GM23338 (cell line): ENCODE results near the gene LRBA. TPM values are rescaled to one million over a fixed set of nuclear protein-coding genes. Genes with fewer than 3 reads are reported as not detected.

Source experiments
- ATAC-seq: fragments of 200-7000 bp; cut with Tn5 transposase; 3 replicates; pipeline ENCODE4 v1.9.1; 2020
- DNase-seq: peaks from one replicate; pipeline ENCODE4 v3.0.0-alpha.2; 2015; ENCODE audit warnings: low spot score
- H2AFZ ChIP-seq: fragments of 200-600 bp; sonication (generic); 2 replicates; pipeline ENCODE4 v1.8.0; 2016; ENCODE audit warnings: antibody characterized with exemption, mild to moderate bottlenecking, moderate library complexity
- H3F3A ChIP-seq: fragments of 200-600 bp; sonication (generic); replicated peaks from 2 replicates; pipeline ENCODE4 v1.8.0; 2017; ENCODE audit warnings: antibody characterized with exemption, mixed run types, low read depth
- H3K27ac ChIP-seq: fragments of 200-600 bp; sonication (generic); 2 replicates; pipeline ENCODE4 v1.6.1; 2016; ENCODE audit warnings: low read depth
- H3K27me3 ChIP-seq: fragments of 200-600 bp; sonication (generic); 2 replicates; pipeline ENCODE4 v1.8.0; 2016; ENCODE audit warnings: mild to moderate bottlenecking, mixed run types, moderate library complexity; ENCODE audit not compliant: insufficient read depth
- H3K36me3 ChIP-seq: fragments of 200-600 bp; sonication (generic); 2 replicates; pipeline ENCODE4 v1.8.0; 2016; ENCODE audit warnings: mild to moderate bottlenecking; ENCODE audit not compliant: insufficient read depth
- H3K4me1 ChIP-seq: fragments of 200-600 bp; sonication (generic); 2 replicates; pipeline ENCODE4 v1.8.0; 2016; ENCODE audit warnings: mild to moderate bottlenecking, moderate library complexity; ENCODE audit not compliant: insufficient read depth
- H3K4me2 ChIP-seq: fragments of 200-600 bp; sonication (generic); 2 replicates; pipeline ENCODE4 v1.7.1; 2017; ENCODE audit warnings: mixed run types
- H3K4me3 ChIP-seq: fragments of 200-600 bp; sonication (generic); 2 replicates; pipeline ENCODE4 v1.6.1; 2016; ENCODE audit warnings: mixed run types
- H3K79me2 ChIP-seq: fragments of 200-600 bp; sonication (generic); replicated peaks from 2 replicates; pipeline ENCODE4 v1.8.0; 2017; ENCODE audit warnings: mild to moderate bottlenecking; ENCODE audit not compliant: insufficient read depth
- H3K9me2 ChIP-seq: fragments of 200-600 bp; sonication (generic); 2 replicates; pipeline ENCODE4 v1.8.0; 2017; ENCODE audit not compliant: insufficient read depth
- H4K20me1 ChIP-seq: fragments of 200-600 bp; sonication (generic); replicated peaks from 2 replicates; pipeline ENCODE4 v1.8.0; 2017; ENCODE audit warnings: mild to moderate bottlenecking; ENCODE audit not compliant: insufficient read depth
- H3K27ac Mint-ChIP-seq: 2 replicates; pipeline ENCODE4 v1.8.0; 2020; ENCODE audit warnings: inconsistent platforms, mild to moderate bottlenecking, moderate library complexity, mixed read lengths
- H3K27me3 Mint-ChIP-seq: 3 replicates; pipeline ENCODE4 v1.8.0; 2022; ENCODE audit warnings: low read depth, mild to moderate bottlenecking, moderate library complexity, mixed read lengths, inconsistent platforms; ENCODE audit not compliant: insufficient read depth, poor library complexity
- H3K36me3 Mint-ChIP-seq: 3 replicates; pipeline ENCODE4 v1.8.0; 2021; ENCODE audit warnings: low read depth, mild to moderate bottlenecking, inconsistent platforms, moderate library complexity, mixed read lengths
- H3K4me1 Mint-ChIP-seq: 3 replicates; pipeline ENCODE4 v1.8.0; 2020; ENCODE audit warnings: mild to moderate bottlenecking, inconsistent platforms, mixed read lengths
- H3K4me3 Mint-ChIP-seq: 3 replicates; pipeline ENCODE4 v1.8.0; 2021; ENCODE audit warnings: moderate library complexity, mild to moderate bottlenecking, inconsistent platforms, mixed read lengths
- H3K9me3 Mint-ChIP-seq: 3 replicates; pipeline ENCODE4 v1.8.0; 2020; ENCODE audit warnings: moderate library complexity, mild to moderate bottlenecking, inconsistent platforms, mixed read lengths
- CREB1 ChIP-seq: fragments of 250-450 bp; sonication (Bioruptor Pico); IDR thresholded peaks from 2 replicates; pipeline ENCODE4 v1.5.0; 2020; ENCODE audit warnings: low read depth, mild to moderate bottlenecking, moderate library complexity
- JUNB ChIP-seq: IDR thresholded peaks from one replicate; pipeline ENCODE4 v1.6.1; 2016; ENCODE audit warnings: antibody characterized with exemption; ENCODE audit not compliant: unreplicated experiment
- NANOG ChIP-seq: IDR thresholded peaks from 2 replicates; pipeline ENCODE4 v1.6.1; 2016; ENCODE audit warnings: antibody characterized with exemption, borderline replicate concordance
- POLR2AphosphoS5 ChIP-seq: IDR thresholded peaks from 2 replicates; pipeline ENCODE4 v1.6.1; 2016; ENCODE audit warnings: antibody characterized with exemption, low read depth
- ZNF114 ChIP-seq: fragments of 250-450 bp; sonication (Bioruptor Pico); IDR thresholded peaks from 2 replicates; pipeline ENCODE4 v1.5.0; 2020; ENCODE audit warnings: mild to moderate bottlenecking, moderate library complexity
- ZNF331 ChIP-seq: fragments of 250-450 bp; sonication (Bioruptor Pico); IDR thresholded peaks from 2 replicates; pipeline ENCODE4 v1.5.0; 2020; ENCODE audit warnings: low read depth, mild to moderate bottlenecking, moderate library complexity
- ZNF462 ChIP-seq: fragments of 250-450 bp; sonication (Bioruptor Pico); IDR thresholded peaks from 2 replicates; pipeline ENCODE4 v1.5.0; 2020; ENCODE audit warnings: mild to moderate bottlenecking, moderate library complexity
- polyA plus RNA-seq: library from polyadenylated mRNA; unstranded; fragments of >200 nt; fragmentation: Nextera tagmentation; extraction: Ambion mirVana; gene quantifications from 2 replicates; pipeline ENCODE4 v1.2.1, GENCODE V29; 2016
- total RNA-seq: library from RNA; depleted of rRNA; stranded (reverse); fragments of >200 nt; shearing (Covaris generic); gene quantifications from 2 replicates; pipeline ENCODE4 v1.2.3, GENCODE V29; 2014
- TF ChIP-seq, protein P1 (sequence below), 2 experiments: fragments of 200-600 bp in 1 of 2; sonication (generic) in 1 of 2; conservative IDR thresholded peaks; 2 replicates each; pipeline versions ENCODE4 v1.5.1 to v1.6.1; 2016 to 2017; ENCODE audit warnings: antibody characterized with exemption in 2 of 2, low read depth in 2 of 2, mild to moderate bottlenecking in 2 of 2, moderate library complexity in 1 of 2
- TF ChIP-seq, protein P2 (sequence below): IDR thresholded peaks from one replicate; pipeline ENCODE4 v1.6.1; 2018; ENCODE audit warnings: antibody characterized with exemption; ENCODE audit not compliant: unreplicated experiment

The LRBA gene
- total and polyA plus RNA-seq, 2 experiments from 2014 or later: 23.3 to 126 TPM

DNA sequence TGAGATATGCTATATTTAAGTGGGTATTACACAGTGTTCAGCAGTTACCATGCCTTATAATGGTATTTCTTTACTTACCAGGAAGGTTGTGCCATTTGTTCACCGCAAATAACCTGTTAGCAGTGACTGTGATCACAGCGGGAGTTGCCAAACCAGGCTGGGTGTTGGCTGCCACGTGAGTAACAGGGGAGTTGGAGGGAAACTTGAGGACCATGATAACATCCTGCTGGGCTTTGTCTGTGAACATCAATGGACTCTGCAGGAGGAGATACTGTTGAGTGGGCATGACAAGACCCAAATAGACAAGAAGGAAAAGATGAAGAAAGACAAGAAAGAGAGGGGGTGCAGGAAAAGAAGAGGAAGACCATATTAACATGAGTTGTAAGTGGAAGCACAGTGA, 694.0 kb downstream of the LRBA start (continued):
- TF ChIP-seq, protein P1, sequence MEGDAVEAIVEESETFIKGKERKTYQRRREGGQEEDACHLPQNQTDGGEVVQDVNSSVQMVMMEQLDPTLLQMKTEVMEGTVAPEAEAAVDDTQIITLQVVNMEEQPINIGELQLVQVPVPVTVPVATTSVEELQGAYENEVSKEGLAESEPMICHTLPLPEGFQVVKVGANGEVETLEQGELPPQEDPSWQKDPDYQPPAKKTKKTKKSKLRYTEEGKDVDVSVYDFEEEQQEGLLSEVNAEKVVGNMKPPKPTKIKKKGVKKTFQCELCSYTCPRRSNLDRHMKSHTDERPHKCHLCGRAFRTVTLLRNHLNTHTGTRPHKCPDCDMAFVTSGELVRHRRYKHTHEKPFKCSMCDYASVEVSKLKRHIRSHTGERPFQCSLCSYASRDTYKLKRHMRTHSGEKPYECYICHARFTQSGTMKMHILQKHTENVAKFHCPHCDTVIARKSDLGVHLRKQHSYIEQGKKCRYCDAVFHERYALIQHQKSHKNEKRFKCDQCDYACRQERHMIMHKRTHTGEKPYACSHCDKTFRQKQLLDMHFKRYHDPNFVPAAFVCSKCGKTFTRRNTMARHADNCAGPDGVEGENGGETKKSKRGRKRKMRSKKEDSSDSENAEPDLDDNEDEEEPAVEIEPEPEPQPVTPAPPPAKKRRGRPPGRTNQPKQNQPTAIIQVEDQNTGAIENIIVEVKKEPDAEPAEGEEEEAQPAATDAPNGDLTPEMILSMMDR (conservative IDR thresholded peaks at IDR 0.05; ENCODE audit: low read depth in 2 of 2): no peak
- TF ChIP-seq NANOG: no peak
- TF ChIP-seq ZNF114: no peak
- no peak for TF ChIP-seq POLR2AphosphoS5
- TF ChIP-seq CREB1 (CRISPR knock-in tag): no peak
- no peak for TF ChIP-seq ZNF331 (CRISPR knock-in tag)
- TF ChIP-seq, protein P2, sequence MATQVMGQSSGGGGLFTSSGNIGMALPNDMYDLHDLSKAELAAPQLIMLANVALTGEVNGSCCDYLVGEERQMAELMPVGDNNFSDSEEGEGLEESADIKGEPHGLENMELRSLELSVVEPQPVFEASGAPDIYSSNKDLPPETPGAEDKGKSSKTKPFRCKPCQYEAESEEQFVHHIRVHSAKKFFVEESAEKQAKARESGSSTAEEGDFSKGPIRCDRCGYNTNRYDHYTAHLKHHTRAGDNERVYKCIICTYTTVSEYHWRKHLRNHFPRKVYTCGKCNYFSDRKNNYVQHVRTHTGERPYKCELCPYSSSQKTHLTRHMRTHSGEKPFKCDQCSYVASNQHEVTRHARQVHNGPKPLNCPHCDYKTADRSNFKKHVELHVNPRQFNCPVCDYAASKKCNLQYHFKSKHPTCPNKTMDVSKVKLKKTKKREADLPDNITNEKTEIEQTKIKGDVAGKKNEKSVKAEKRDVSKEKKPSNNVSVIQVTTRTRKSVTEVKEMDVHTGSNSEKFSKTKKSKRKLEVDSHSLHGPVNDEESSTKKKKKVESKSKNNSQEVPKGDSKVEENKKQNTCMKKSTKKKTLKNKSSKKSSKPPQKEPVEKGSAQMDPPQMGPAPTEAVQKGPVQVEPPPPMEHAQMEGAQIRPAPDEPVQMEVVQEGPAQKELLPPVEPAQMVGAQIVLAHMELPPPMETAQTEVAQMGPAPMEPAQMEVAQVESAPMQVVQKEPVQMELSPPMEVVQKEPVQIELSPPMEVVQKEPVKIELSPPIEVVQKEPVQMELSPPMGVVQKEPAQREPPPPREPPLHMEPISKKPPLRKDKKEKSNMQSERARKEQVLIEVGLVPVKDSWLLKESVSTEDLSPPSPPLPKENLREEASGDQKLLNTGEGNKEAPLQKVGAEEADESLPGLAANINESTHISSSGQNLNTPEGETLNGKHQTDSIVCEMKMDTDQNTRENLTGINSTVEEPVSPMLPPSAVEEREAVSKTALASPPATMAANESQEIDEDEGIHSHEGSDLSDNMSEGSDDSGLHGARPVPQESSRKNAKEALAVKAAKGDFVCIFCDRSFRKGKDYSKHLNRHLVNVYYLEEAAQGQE: no peak

GRCh38 chr4:150318971-150319370, 696.1 kb downstream of the LRBA start:
- Mint-ChIP-seq H3K4me1 (peaks cover 41% of the 10 kb centered on the region), H3K4me3 (no peak overlapping the region), H3K27ac (no peak overlapping the region), H3K36me3 (peaks cover 6% of the 10 kb centered on the region; the same call in 1 of the 3 replicates), H3K27me3 (peaks cover 7% of the 10 kb centered on the region), H3K9me3 (no peaks in the 10 kb centered on the region)
- ATAC-seq (peak; percentile 44), DNase-seq (no peak)
- H3K4me1 ChIP-seq: peaks cover 20% of the 10 kb centered on the region; the same call in 1 of the 2 replicates
- H3K4me3 ChIP-seq: no peak overlapping the region
- no peak overlapping the region for H3K27ac ChIP-seq
- no peaks in the 10 kb centered on the region for H3F3A ChIP-seq
- H4K20me1 ChIP-seq: no peaks in the 10 kb centered on the region
- no peaks in the 10 kb centered on the region for H3K9me2 ChIP-seq
- no peaks in the 10 kb centered on the region for H3K79me2 ChIP-seq
- H3K27me3 ChIP-seq: no peaks in the 10 kb centered on the region
- H2AFZ ChIP-seq: no peak overlapping the region
- H3K4me2 ChIP-seq: no peak overlapping the region
- no peaks in the 10 kb centered on the region for H3K36me3 ChIP-seq
- TF ChIP-seq, protein P1 (conservative IDR thresholded peaks at IDR 0.05; ENCODE audit: low read depth in 2 of 2): no peak
- TF ChIP-seq JUNB: no peak
- TF ChIP-seq ZNF462 (CRISPR knock-in tag): no peak
- TF ChIP-seq ZNF114: no peak
